Neutrophil (primary cell): ENCODE measurements around the gene CCDC107.

Experiments used
- H3K27ac ChIP-seq: fragments of 200-600 bp; sonication (generic); 2 replicates; pipeline ENCODE4 v1.5.1; 2016; ENCODE audit warnings: mild to moderate bottlenecking, moderate library complexity
- H3K27me3 ChIP-seq: fragments of 200-600 bp; sonication (generic); 2 replicates; pipeline ENCODE4 v1.6.0; 2016; ENCODE audit warnings: mild to moderate bottlenecking
- H3K36me3 ChIP-seq: fragments of 200-600 bp; sonication (generic); 2 replicates; pipeline ENCODE4 v1.5.1; 2017
- H3K4me1 ChIP-seq, 2 experiments: fragments of 200-600 bp in 1 of 2; sonication (generic) in 1 of 2; 1 replicate in 1 of 2; 2 replicates in 1 of 2; pipeline versions ENCODE4 v1.5.1 to v1.6.1; 2013 to 2016; ENCODE audit warnings: low read depth in 1 of 2, low read length in 1 of 2, mild to moderate bottlenecking in 1 of 2, moderate library complexity in 1 of 2; ENCODE audit not compliant: control insufficient read depth in 1 of 2, insufficient read depth in 1 of 2
- H3K4me3 ChIP-seq, 2 experiments: fragments of 200-600 bp in 1 of 2; sonication (generic) in 1 of 2; 1 replicate in 1 of 2; 2 replicates in 1 of 2; pipeline ENCODE4 v1.5.1; 2013 to 2016; ENCODE audit warnings: low read depth in 1 of 2, low read length in 1 of 2, mild to moderate bottlenecking in 1 of 2, moderate library complexity in 1 of 2
- H3K9me3 ChIP-seq: fragments of 200-600 bp; sonication (generic); 2 replicates; pipeline ENCODE4 v1.5.1; 2016
- TF ChIP-seq, protein P1 (sequence below): fragments of 200-600 bp; sonication (generic); IDR thresholded peaks from 2 replicates; pipeline ENCODE4 v1.5.1; 2016; ENCODE audit warnings: antibody characterized with exemption

CCDC107 gene

DNA sequence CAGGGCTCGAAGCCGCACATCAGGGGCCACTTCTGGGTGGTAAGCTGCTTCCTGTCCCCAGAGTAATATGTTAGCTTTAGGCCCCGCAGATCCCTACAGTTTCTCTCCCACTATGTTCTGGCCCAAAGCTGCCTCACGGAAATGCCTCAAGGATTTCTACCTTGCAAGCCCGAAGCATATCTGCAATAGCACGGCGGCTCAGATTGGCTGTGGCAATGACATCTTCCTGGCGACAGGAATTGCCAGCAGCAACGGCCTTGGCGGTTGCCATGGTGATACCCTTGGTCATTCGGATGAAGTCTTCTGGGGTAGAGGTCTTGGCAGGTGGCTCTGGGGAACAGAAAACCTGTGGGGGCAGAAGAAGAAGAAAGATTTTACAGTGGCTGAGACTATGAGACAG lies 41.9 kb downstream of the CCDC107 start:
- TF ChIP-seq, protein P1, sequence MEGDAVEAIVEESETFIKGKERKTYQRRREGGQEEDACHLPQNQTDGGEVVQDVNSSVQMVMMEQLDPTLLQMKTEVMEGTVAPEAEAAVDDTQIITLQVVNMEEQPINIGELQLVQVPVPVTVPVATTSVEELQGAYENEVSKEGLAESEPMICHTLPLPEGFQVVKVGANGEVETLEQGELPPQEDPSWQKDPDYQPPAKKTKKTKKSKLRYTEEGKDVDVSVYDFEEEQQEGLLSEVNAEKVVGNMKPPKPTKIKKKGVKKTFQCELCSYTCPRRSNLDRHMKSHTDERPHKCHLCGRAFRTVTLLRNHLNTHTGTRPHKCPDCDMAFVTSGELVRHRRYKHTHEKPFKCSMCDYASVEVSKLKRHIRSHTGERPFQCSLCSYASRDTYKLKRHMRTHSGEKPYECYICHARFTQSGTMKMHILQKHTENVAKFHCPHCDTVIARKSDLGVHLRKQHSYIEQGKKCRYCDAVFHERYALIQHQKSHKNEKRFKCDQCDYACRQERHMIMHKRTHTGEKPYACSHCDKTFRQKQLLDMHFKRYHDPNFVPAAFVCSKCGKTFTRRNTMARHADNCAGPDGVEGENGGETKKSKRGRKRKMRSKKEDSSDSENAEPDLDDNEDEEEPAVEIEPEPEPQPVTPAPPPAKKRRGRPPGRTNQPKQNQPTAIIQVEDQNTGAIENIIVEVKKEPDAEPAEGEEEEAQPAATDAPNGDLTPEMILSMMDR = no peak
- no peaks in the 10 kb centered on the region for H3K27me3 ChIP-seq
- H3K4me1 ChIP-seq = no peaks in the 10 kb centered on the region
- no peak overlapping the region for H3K27ac ChIP-seq
- no peaks in the 10 kb centered on the region for H3K9me3 ChIP-seq
- peaks cover 99% of the 10 kb centered on the region for H3K36me3 ChIP-seq
- H3K4me3 ChIP-seq = no peak overlapping the region

DNA sequence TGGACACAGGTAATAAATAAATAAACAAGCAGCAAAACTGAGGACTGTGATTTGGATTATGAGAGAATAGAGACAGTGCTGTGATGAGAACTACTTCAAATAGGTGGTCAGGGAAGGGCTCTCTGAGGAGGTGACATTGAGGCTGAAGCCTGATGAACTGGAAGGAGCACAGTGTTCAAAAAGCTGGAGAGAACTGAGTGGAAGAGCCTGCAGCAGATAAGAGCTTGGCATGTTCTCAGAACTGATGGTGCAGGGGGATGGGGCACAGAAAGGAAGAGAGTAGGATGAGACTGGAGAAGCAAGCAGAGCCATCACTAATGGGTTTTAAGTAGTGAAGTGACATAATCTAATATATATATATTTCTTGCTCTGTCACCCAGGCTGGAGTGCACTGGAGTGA lies 42.9 kb downstream of the CCDC107 start:
- Histone ChIP-seq H3K27me3 (no peaks in the 10 kb centered on the region), H3K9me3 (no peaks in the 10 kb centered on the region), H3K27ac (no peak overlapping the region), H3K4me3 (no peak overlapping the region), H3K4me1 (no peaks in the 10 kb centered on the region), H3K36me3 (peaks cover 100% of the 10 kb centered on the region)
- TF ChIP-seq, protein P1 = no peak

DNA sequence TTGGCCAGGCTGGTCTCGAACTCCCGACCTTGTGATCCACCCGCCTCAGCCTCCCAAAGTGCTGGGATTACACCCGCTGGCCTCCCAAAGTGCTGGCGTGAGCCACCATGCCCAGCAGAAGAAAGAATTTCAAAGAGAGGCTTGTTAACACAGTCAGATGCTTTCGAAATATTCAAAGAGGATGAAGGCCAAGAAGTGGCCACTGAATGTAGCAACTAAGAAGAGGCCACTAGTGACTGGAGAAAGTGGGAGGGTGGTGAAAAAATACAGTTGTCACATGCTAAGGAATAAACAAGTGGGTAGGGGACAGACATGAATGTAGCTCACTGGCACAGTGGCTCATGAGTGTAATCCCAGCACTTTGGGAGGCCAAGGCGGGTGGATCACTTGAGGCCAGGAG lies 44.6 kb downstream of the CCDC107 start:
- TF ChIP-seq, protein P1 = no peak
- Histone ChIP-seq H3K4me1 (no peaks in the 10 kb centered on the region), H3K4me3 (no peak overlapping the region), H3K27me3 (no peaks in the 10 kb centered on the region), H3K36me3 (peaks cover 100% of the 10 kb centered on the region), H3K9me3 (peaks cover 4% of the 10 kb centered on the region), H3K27ac (no peak overlapping the region)

DNA sequence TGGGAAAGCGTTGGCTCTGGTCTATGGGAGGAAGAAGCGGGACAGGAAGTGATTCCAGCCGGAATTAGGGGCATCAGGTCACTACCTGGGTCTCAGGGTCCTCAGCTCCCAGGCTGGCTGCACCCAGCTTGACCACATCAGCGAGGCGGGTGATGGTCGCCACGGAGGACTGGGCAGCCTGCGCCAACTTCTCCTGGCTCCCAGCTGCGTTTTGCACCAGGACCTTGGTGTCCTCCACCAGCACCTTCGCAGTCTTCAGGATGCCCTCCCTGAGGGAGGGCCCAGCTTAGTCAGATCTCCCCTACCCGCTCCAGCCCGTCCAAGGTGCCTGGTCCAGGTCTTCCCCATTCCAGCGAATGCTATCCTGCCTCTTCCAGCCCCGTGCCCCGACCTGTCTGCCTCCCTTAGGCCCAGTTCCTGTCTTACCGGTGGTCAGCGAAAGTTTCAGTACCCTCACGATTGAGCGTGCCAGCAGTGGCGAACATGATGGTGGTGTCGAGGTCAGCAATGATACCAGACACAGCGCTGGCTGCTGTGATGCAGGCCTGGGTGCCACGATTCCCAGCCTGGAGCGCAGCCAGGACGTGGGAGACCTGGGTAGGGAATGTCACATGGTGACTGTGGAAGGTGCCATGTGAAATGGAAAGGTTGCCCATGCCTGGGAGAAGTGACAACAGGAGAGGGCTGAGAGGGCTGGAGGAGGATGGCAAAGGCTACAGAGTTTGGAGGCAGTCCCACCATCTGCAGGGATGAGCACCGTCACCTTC lies 46.0 kb downstream of the CCDC107 start:
- Histone ChIP-seq H3K9me3 (peaks cover 9% of the 10 kb centered on the region), H3K36me3 (peaks cover 100% of the 10 kb centered on the region), H3K27me3 (no peaks in the 10 kb centered on the region), H3K4me1 (no peaks in the 10 kb centered on the region), H3K27ac (no peak overlapping the region), H3K4me3 (no peak overlapping the region)
- TF ChIP-seq, protein P1 = no peak

DNA sequence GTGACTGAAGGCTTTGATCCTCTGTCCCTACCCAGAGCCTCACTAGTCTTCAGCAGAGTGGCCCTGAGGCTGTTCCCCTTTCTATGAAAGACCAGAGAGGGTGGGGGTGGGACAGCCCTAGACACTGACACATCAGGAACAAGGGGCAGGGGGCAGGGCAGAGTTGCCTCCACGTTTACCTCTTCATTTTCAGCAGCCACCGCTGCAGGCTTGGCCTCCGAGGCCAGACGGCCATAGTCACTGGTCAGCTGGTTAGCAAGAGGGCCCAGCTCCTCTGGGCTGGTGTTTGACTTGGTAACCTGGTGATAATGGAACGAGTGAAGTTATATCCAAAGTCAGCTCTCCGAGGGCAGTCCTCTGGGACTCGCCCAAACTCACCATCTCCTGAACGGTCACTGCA lies 47.3 kb downstream of the CCDC107 start:
- Histone ChIP-seq H3K4me3 (no peak overlapping the region), H3K27ac (no peak overlapping the region), H3K27me3 (no peaks in the 10 kb centered on the region), H3K36me3 (peaks cover 100% of the 10 kb centered on the region), H3K4me1 (no peaks in the 10 kb centered on the region), H3K9me3 (peaks cover 11% of the 10 kb centered on the region)
- TF ChIP-seq, protein P1 = no peak
